Neural cell (in vitro differentiated cells): ENCODE measurements around the gene PARD6G. TPM values are rescaled to one million over a fixed set of nuclear protein-coding genes. Genes with fewer than 3 reads are reported as not detected.

Source experiments
- H2AFZ ChIP-seq: fragments of 200-600, 300-800 bp; sonication (generic), shearing (Covaris generic); 2 replicates; pipeline ENCODE4 v1.6.0; 2014; ENCODE audit warnings: low read depth, mild to moderate bottlenecking, antibody characterized with exemption, low read length, moderate library complexity
- H3F3A ChIP-seq: fragments of 200-600 bp; shearing (Covaris generic); 2 replicates; pipeline ENCODE4 v1.6.1; 2016; ENCODE audit warnings: mild to moderate bottlenecking, moderate library complexity, mixed read lengths, antibody characterized with exemption, low read length; ENCODE audit not compliant: insufficient read depth, poor library complexity, severe bottlenecking
- H3K27ac ChIP-seq: fragments of 200-600, 300-800 bp; sonication (generic), shearing (Covaris generic); 2 replicates; pipeline ENCODE4 v1.5.1; 2014; ENCODE audit warnings: mild to moderate bottlenecking, low read length, moderate library complexity
- H3K27me3 ChIP-seq: fragments of 300-800, 200-600 bp; sonication (generic), shearing (Covaris generic); 2 replicates; pipeline ENCODE4 v1.6.0; 2014; ENCODE audit warnings: mild to moderate bottlenecking, low read depth, low read length, moderate library complexity; ENCODE audit not compliant: insufficient read depth
- H3K36me3 ChIP-seq: fragments of 300-800, 200-600 bp; sonication (generic), shearing (Covaris generic); 2 replicates; pipeline ENCODE4 v1.5.1; 2014; ENCODE audit warnings: mild to moderate bottlenecking, antibody characterized with exemption, low read length, moderate library complexity; ENCODE audit not compliant: insufficient read depth
- H3K4me2 ChIP-seq: fragments of 300-800, 200-600 bp; sonication (generic), shearing (Covaris generic); 2 replicates; pipeline ENCODE4 v1.6.0; 2014; ENCODE audit warnings: mild to moderate bottlenecking, low read length
- H3K4me3 ChIP-seq: fragments of 300-800, 200-600 bp; sonication (generic), shearing (Covaris generic); 2 replicates; pipeline ENCODE4 v1.5.1; 2014; ENCODE audit warnings: mild to moderate bottlenecking, low read length, moderate library complexity
- H3K79me2 ChIP-seq: fragments of 200-600 bp; shearing (Covaris generic); replicated peaks from 2 replicates; pipeline ENCODE4 v1.6.0; 2014; ENCODE audit warnings: mild to moderate bottlenecking, low read length, moderate library complexity; ENCODE audit not compliant: insufficient read depth
- H3K9ac ChIP-seq: fragments of 300-800, 200-600 bp; sonication (generic), shearing (Covaris generic); 2 replicates; pipeline ENCODE4 v1.6.1; 2016; ENCODE audit warnings: mild to moderate bottlenecking, low read length, mixed read lengths
- H3K9me2 ChIP-seq: fragments of 200-600 bp; shearing (Covaris generic); 2 replicates; pipeline ENCODE4 v1.6.1; 2016; ENCODE audit warnings: mild to moderate bottlenecking, low read length, mixed read lengths; ENCODE audit not compliant: insufficient read depth
- H3K9me3 ChIP-seq: fragments of 200-600, 300-800 bp; sonication (generic), shearing (Covaris generic); 2 replicates; pipeline ENCODE4 v1.6.1; 2016; ENCODE audit warnings: mild to moderate bottlenecking, mixed run types, low read length, moderate library complexity, mixed read lengths
- H4K20me1 ChIP-seq: fragments of 200-600 bp; shearing (Covaris generic); 2 replicates; pipeline ENCODE4 v1.6.1; 2016; ENCODE audit warnings: mild to moderate bottlenecking, mixed run types; ENCODE audit not compliant: insufficient read depth
- CTCF ChIP-seq: fragments of 450-650 bp; IDR thresholded peaks from 2 replicates; pipeline ENCODE4 v1.5.1; 2014; ENCODE audit warnings: antibody characterized with exemption, mild to moderate bottlenecking, moderate library complexity; ENCODE audit not compliant: poor library complexity, severe bottlenecking
- EP300 ChIP-seq: fragments of 450-650 bp; conservative IDR thresholded peaks from 2 replicates; pipeline ENCODE4 v1.6.1; 2014; ENCODE audit warnings: antibody characterized with exemption, mild to moderate bottlenecking, moderate library complexity; ENCODE audit not compliant: poor library complexity, severe bottlenecking
- EZH2 ChIP-seq: fragments of 200-600, 300-800 bp; shearing (Covaris generic), sonication (generic); IDR thresholded peaks from 2 replicates; pipeline ENCODE4 v1.6.1; 2014; ENCODE audit warnings: antibody characterized with exemption, low read length, borderline replicate concordance, mild to moderate bottlenecking; ENCODE audit not compliant: insufficient read depth, poor library complexity, severe bottlenecking
- MXI1 ChIP-seq: fragments of 450-650 bp; conservative IDR thresholded peaks from 2 replicates; pipeline ENCODE4 v1.6.1; 2014; ENCODE audit warnings: antibody characterized with exemption, mild to moderate bottlenecking; ENCODE audit not compliant: poor library complexity, severe bottlenecking
- POLR2AphosphoS5 ChIP-seq: IDR thresholded peaks from 2 replicates; pipeline ENCODE4 v1.6.1; 2012
- RAD21 ChIP-seq: fragments of 450-650 bp; conservative IDR thresholded peaks from 2 replicates; pipeline ENCODE4 v1.6.1; 2014; ENCODE audit warnings: antibody characterized with exemption, mild to moderate bottlenecking, moderate library complexity
- REST ChIP-seq: IDR thresholded peaks from 2 replicates; pipeline ENCODE4 v1.6.1; 2012; ENCODE audit warnings: borderline replicate concordance
- SMC3 ChIP-seq: fragments of 450-650 bp; conservative IDR thresholded peaks from 2 replicates; pipeline ENCODE4 v1.6.1; 2014; ENCODE audit warnings: antibody characterized with exemption, mild to moderate bottlenecking, moderate library complexity; ENCODE audit not compliant: poor library complexity
- TAF1 ChIP-seq: IDR thresholded peaks from 2 replicates; pipeline ENCODE4 v1.6.1; 2012; ENCODE audit warnings: low read depth
- polyA plus RNA-seq: library from polyadenylated mRNA; depleted of rRNA; stranded (reverse); fragments of >200 nt; gene quantifications from 2 replicates; pipeline ENCODE4 v1.2.3, GENCODE V29; 2014

The PARD6G gene
- polyA plus RNA-seq, 1 donor from 2014 or later: 9.3 TPM

GRCh38 chr18:80210312-80211083 lies 36.8 kb downstream of the PARD6G start:
- no peak overlapping the region for H3K9ac ChIP-seq
- no peak overlapping the region for H3K4me2 ChIP-seq
- H3K36me3 ChIP-seq: no peaks in the 10 kb centered on the region
- H3K4me3 ChIP-seq: no peak overlapping the region
- H3K27ac ChIP-seq: no peak overlapping the region
- H2AFZ ChIP-seq: no peak overlapping the region
- no peaks in the 10 kb centered on the region for H3F3A ChIP-seq
- H3K79me2 ChIP-seq: peaks cover 21% of the 10 kb centered on the region
- H3K27me3 ChIP-seq: no peaks in the 10 kb centered on the region
- H3K9me3 ChIP-seq: no peaks in the 10 kb centered on the region
- TF ChIP-seq EZH2 (no peak), EP300 (no peak), TAF1 (no peak), MXI1 (no peak), CTCF (no peak), REST (no peak), SMC3 (no peak), POLR2AphosphoS5 (no peak), RAD21 (no peak)
- H4K20me1 ChIP-seq: no peaks in the 10 kb centered on the region
- H3K9me2 ChIP-seq: no peaks in the 10 kb centered on the region

- H3K27ac ChIP-seq: no peak overlapping the region
- H3F3A ChIP-seq: no peaks in the 10 kb centered on the region
- no peaks in the 10 kb centered on the region for H3K27me3 ChIP-seq
- peaks cover 13% of the 10 kb centered on the region for H3K79me2 ChIP-seq
- H3K4me2 ChIP-seq: no peak overlapping the region
- TF ChIP-seq MXI1 (no peak), CTCF (no peak), REST (no peak)
- no peaks in the 10 kb centered on the region for H3K9me2 ChIP-seq
- no peak overlapping the region for H3K4me3 ChIP-seq
- no peaks in the 10 kb centered on the region for H3K9me3 ChIP-seq
- no peak overlapping the region for H3K9ac ChIP-seq
- no peaks in the 10 kb centered on the region for H4K20me1 ChIP-seq
- no peak overlapping the region for H2AFZ ChIP-seq
- no peaks in the 10 kb centered on the region for H3K36me3 ChIP-seq
Measured at GRCh38 chr18:80208620-80209019, 38.7 kb downstream of the PARD6G start.
